ENCODE results near the gene ACOXL.

ACOXL gene

DNA sequence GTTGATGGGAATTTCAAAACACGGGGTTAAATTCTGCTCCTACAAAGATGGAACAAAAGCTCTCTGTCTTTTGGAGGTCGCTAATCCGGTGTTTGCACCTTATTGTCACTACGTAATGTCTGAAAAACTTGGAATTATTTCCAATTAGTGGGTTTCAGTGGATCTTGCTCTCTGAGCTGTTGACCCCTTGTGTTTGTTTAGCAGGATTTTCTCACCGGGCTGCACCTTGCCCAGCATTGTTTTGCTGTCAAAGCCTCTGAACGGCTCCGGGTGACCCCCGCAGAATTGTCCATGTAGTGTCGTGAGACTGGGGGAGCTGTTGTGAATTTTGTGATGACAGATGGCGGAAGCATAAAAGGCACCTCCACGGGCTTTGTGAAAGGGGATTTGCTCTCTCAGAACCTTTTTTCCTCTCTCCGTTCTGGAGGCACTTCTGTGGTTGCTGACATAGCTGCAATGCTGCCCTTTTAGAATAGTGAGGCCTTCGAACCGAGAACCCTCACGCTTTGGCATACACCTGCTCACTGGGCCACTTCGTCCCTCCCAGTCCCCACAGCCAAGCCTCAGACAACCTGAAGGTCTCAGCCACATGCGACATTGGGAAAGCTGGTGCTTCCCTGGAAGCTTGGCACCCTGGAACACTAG is 129.4 kb downstream of the ACOXL start:
- H3K4me3 ChIP-seq (ENCODE audit: low read depth, low read length), result no peak overlapping the region
- TF ChIP-seq, protein P1, sequence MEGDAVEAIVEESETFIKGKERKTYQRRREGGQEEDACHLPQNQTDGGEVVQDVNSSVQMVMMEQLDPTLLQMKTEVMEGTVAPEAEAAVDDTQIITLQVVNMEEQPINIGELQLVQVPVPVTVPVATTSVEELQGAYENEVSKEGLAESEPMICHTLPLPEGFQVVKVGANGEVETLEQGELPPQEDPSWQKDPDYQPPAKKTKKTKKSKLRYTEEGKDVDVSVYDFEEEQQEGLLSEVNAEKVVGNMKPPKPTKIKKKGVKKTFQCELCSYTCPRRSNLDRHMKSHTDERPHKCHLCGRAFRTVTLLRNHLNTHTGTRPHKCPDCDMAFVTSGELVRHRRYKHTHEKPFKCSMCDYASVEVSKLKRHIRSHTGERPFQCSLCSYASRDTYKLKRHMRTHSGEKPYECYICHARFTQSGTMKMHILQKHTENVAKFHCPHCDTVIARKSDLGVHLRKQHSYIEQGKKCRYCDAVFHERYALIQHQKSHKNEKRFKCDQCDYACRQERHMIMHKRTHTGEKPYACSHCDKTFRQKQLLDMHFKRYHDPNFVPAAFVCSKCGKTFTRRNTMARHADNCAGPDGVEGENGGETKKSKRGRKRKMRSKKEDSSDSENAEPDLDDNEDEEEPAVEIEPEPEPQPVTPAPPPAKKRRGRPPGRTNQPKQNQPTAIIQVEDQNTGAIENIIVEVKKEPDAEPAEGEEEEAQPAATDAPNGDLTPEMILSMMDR (IDR thresholded peaks at IDR 0.05; ENCODE audit: borderline replicate concordance, insufficient read depth, low read depth, low read length), result no peak

DNA sequence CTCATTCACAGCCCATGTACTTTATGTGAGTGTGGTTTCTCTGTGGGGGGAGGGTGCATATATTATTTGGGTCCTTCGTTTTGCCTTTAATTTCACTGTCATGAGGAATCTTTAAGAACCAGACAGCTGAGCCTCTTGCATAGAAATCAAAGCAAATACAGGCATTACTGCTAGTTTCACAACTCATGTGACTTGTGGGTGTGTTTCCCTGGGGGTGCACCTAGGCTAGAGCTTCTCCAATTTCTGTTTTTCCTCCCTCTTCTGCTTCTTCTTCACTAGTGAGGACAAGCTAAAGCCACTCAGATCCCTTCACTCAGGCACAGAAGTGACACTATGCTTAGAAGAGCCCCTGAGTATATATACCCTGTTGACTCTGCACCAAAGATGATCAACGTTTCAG is 131.4 kb downstream of the ACOXL start:
- no peak overlapping the region for H3K4me3 ChIP-seq (ENCODE audit: low read depth, low read length)
- TF ChIP-seq, protein P1 (IDR thresholded peaks at IDR 0.05; ENCODE audit: borderline replicate concordance, insufficient read depth, low read depth, low read length), result no peak

DNA sequence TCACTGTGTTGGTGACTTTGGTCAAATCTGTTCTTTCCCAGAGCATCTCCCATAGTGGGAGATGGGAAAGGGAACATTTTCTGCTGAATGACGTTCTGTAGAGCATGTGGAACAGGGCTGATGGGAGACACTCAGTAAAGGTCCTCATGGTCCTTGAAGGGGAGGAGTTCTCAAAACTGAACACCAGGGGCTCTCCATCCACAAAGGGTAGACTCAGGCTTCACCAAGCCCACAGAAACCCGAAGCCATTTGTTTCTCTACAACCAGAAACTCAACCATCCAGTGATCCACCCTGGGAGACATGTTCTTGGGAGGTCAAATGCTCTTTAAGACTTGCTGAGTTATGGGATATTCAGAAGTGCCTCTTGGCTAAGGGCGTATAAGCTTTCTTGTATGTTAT is 131.8 kb downstream of the ACOXL start:
- TF ChIP-seq, protein P1 (IDR thresholded peaks at IDR 0.05; ENCODE audit: borderline replicate concordance, insufficient read depth, low read depth, low read length), result no peak
- no peak overlapping the region for H3K4me3 ChIP-seq (ENCODE audit: low read depth, low read length)

DNA sequence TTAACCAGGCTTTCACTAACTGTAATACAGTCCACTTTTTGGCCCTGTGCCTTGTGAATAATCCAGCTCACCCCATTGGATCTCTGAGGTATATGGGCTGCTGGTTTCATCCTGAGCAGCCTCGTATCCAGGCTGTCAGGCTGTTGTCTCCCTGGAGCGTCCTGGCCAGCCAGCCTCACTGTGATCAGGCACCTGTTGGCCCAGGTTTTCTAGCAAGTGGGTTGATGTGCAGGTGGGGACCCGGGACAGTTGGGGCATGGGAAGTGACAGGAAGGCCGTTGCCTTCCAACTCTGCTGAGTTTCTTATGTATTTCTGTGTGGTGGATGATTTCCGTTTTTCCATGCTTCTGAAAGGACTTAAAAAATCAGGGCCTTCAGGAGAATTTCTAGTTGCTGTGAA is 132.4 kb downstream of the ACOXL start:
- no peak overlapping the region for H3K4me3 ChIP-seq (ENCODE audit: low read depth, low read length)
- TF ChIP-seq, protein P1 (IDR thresholded peaks at IDR 0.05; ENCODE audit: borderline replicate concordance, insufficient read depth, low read depth, low read length), result no peak

DNA sequence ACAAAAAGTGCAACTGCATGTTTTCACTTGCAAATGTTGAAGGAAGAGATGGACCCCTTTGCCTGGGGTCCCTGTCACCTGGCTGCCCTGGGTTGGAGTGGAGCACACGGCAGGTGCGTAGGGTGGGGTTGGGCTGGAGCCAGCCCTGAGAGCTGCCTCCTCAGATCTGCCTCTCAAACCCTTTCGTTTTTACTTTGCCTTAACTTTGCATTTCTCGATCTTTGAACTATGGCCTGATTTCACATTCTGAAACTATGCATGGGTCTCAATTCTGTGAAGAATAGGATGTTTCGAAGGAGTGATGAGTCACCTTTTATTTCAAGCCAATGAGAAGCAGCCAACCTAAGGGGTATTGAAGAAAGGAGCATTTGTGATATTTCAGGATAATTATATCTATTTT is 132.8 kb downstream of the ACOXL start:
- H3K4me3 ChIP-seq (ENCODE audit: low read depth, low read length), result no peak overlapping the region
- TF ChIP-seq, protein P1 (IDR thresholded peaks at IDR 0.05; ENCODE audit: borderline replicate concordance, insufficient read depth, low read depth, low read length), result no peak

DNA sequence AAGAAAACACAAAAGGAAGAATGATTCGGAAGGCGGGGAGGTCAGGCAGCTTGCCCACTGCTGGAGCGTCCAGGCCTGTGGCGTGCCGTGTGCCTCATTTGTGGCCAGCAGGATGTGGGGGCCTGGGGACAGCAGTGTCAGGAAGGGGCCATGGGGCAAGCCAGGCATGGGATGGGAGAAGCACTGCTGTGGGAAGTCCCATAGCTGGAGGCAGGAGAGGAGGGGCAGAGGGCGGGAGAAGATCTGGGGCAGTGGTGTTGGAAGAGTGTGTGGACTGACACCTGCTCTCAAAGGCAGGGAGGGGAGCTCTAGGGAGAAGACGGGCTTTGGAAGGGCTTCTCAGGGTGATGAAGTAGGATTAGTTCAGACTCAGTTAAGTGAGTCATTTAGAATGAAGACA is 133.7 kb downstream of the ACOXL start:
- H3K4me3 ChIP-seq (ENCODE audit: low read depth, low read length), result no peak overlapping the region
- TF ChIP-seq, protein P1 (IDR thresholded peaks at IDR 0.05; ENCODE audit: borderline replicate concordance, insufficient read depth, low read depth, low read length), result no peak

DNA sequence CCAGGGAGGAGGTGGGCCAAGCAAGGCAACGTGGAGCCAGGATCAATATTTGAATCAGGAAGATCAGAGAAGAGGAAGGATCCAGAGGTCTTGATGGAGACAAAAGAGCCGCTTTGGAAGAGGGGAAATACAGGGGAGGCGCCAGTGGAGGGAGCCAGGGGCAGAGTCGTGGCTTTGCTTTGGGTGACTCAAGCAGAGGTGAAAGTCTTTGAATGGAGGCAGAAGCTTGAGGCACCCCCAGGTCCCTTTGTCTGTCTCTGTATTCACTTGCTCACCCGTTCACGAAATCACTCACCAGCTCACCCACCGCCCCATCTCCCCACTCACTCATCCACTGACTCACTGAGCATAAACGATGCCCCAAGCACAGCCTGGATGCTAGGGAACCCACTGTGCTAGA is 134.1 kb downstream of the ACOXL start:
- TF ChIP-seq, protein P1 (IDR thresholded peaks at IDR 0.05; ENCODE audit: borderline replicate concordance, insufficient read depth, low read depth, low read length), result no peak
- H3K4me3 ChIP-seq (ENCODE audit: low read depth, low read length), result no peak overlapping the region
